ENCODE results near the gene SLC8A1. TPM values are rescaled to one million over a fixed set of nuclear protein-coding genes. Genes with fewer than 3 reads are reported as not detected.

SLC8A1 gene
- total RNA-seq, 2 donors from 2014 or later, result 4.7 to 6.3 TPM

DNA sequence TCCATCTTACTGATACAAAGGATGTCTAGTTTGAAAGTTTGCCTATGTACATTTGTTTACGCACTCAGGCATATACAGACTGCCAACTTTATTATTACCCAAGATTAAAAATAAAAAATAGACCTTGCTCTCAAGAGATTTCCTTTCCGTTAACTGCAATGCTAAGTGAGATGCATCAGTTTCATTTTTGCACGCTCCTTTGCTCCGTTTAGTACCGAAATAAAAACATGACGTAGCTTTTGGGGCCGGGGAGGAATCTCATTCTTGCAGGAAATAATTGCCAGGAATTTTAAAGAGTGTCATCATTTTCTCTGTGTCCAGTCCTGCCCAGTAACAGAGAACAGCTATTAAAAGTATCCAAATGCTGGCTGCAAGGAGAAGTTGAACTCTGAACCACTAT lies 169.5 kb downstream of the SLC8A1 start:
- H3K36me3 ChIP-seq (ENCODE audit: control insufficient read depth, insufficient read depth, low read length), result no peaks in the 10 kb centered on the region
- Mint-ChIP-seq H3K4me1 (peaks cover 32% of the 10 kb centered on the region), H3K9me3 (no peaks in the 10 kb centered on the region), H3K4me3 (no peak overlapping the region), H3K36me3 (ENCODE audit: low read depth) (no peaks in the 10 kb centered on the region), H3K27ac (no peak overlapping the region), H3K27me3 (ENCODE audit: insufficient read depth) (no peaks in the 10 kb centered on the region)
- H3K4me3 ChIP-seq (ENCODE audit: low read length), result no peak overlapping the region
- no peaks in the 10 kb centered on the region for H3K9me3 ChIP-seq (ENCODE audit: control insufficient read depth, low read length)
- peaks cover 12% of the 10 kb centered on the region for H3K4me1 ChIP-seq (ENCODE audit: control insufficient read depth, insufficient read depth, low read length)
- TF ChIP-seq, protein P1, sequence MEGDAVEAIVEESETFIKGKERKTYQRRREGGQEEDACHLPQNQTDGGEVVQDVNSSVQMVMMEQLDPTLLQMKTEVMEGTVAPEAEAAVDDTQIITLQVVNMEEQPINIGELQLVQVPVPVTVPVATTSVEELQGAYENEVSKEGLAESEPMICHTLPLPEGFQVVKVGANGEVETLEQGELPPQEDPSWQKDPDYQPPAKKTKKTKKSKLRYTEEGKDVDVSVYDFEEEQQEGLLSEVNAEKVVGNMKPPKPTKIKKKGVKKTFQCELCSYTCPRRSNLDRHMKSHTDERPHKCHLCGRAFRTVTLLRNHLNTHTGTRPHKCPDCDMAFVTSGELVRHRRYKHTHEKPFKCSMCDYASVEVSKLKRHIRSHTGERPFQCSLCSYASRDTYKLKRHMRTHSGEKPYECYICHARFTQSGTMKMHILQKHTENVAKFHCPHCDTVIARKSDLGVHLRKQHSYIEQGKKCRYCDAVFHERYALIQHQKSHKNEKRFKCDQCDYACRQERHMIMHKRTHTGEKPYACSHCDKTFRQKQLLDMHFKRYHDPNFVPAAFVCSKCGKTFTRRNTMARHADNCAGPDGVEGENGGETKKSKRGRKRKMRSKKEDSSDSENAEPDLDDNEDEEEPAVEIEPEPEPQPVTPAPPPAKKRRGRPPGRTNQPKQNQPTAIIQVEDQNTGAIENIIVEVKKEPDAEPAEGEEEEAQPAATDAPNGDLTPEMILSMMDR (conservative IDR thresholded peaks at IDR 0.05), result no peak
- no peak overlapping the region for H3K27ac ChIP-seq (ENCODE audit: low read depth, low read length)
- WGBS, 2 experiments (ENCODE audit: insufficient coverage in 1 of 2, insufficient read length in 1 of 2), result 94 to 97% methylated on average over 7 of the region's 7 CpGs
- DNase-seq, result no peak
- H3K9ac ChIP-seq (ENCODE audit: extremely low read depth, low read length, poor library complexity, severe bottlenecking), result no peak overlapping the region
- no peaks in the 10 kb centered on the region for H3K27me3 ChIP-seq (ENCODE audit: control insufficient read depth, insufficient read depth, low read length, poor library complexity, severe bottlenecking)

DNA sequence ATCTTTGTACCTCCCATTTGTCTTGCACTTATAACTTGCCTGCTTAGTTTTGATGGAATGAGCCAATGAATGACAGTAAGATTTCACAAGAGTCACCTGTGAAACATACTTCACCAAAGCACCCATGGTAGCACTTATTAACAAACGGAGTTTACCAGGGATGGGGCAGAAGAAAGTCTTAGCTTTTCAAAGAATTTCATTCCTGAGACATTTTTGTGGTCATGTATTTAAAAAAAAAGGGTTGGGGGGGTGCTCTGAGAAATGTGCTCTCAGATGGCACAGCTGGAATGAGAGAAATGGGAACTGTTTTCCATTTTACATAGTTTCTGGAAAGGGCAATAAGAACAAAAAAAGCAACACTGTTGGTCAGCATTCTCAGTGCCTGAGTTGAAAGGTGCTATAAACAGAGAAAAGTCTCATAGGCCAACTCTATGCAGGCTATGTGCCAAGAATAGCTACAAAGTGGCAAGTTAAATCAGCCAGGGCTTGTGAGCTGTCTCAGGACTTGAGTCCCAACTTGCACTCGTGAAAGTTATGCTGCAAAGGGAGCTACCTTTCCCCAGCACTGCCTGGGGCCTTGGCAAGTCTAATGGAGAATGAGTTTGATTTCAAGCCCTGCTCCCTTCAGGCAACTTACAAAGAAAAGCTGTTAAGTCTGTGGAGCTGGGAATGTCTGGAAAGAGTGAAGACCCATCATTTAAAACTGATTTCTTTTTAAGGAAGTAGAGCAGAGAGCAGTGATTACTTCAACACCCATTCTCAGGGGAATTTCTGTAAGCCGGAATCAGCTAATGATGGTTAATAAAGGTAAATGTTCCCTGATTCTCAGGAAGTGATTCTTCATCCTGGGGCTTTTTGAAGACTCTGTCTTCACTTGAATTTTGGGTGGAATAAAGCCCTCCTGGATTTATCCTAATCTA lies 170.6 kb downstream of the SLC8A1 start:
- Histone ChIP-seq H3K27ac (ENCODE audit: low read depth, low read length) (no peak overlapping the region), H3K9me3 (ENCODE audit: control insufficient read depth, low read length) (no peaks in the 10 kb centered on the region), H3K4me3 (ENCODE audit: low read length) (no peak overlapping the region), H3K27me3 (ENCODE audit: control insufficient read depth, insufficient read depth, low read length, poor library complexity, severe bottlenecking) (no peaks in the 10 kb centered on the region), H3K9ac (ENCODE audit: extremely low read depth, low read length, poor library complexity, severe bottlenecking) (no peak overlapping the region), H3K4me1 (ENCODE audit: control insufficient read depth, insufficient read depth, low read length) (peaks cover 14% of the 10 kb centered on the region), H3K36me3 (ENCODE audit: control insufficient read depth, insufficient read depth, low read length) (no peaks in the 10 kb centered on the region)
- no peak for DNase-seq
- TF ChIP-seq, protein P1 (conservative IDR thresholded peaks at IDR 0.05), result no peak
- H3K9me3 Mint-ChIP-seq, result no peaks in the 10 kb centered on the region
- H3K4me3 Mint-ChIP-seq, result no peak overlapping the region
- H3K4me1 Mint-ChIP-seq, result peaks cover 30% of the 10 kb centered on the region
- H3K36me3 Mint-ChIP-seq (ENCODE audit: low read depth), result no peaks in the 10 kb centered on the region
- H3K27ac Mint-ChIP-seq, result no peak overlapping the region
- WGBS, 2 experiments (ENCODE audit: insufficient coverage in 1 of 2, insufficient read length in 1 of 2), result 79 to 93% methylated on average over 2 to 3 of the region's 3 CpGs
- H3K27me3 Mint-ChIP-seq (ENCODE audit: insufficient read depth), result no peaks in the 10 kb centered on the region

DNA sequence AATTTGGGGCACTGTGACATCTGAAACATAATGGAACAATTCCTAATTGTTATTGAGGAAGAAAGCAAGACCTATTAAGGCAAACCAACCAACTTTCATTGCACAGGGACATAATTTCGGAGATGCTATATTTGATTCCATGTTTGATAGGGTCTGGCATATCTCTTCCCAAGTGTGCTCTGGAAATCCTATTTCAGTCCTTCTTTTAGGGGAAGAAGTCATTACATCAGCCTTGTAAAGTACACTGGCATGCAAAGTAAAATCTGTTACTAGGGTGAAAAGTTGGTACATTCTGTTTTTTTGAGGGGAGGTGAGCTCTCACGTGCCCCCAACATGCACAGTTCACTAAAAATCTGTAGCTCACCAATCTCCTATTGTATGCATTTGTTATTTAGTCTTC lies 172.4 kb downstream of the SLC8A1 start:
- H3K27me3 ChIP-seq (ENCODE audit: control insufficient read depth, insufficient read depth, low read length, poor library complexity, severe bottlenecking), result no peaks in the 10 kb centered on the region
- H3K4me1 ChIP-seq (ENCODE audit: control insufficient read depth, insufficient read depth, low read length), result peaks cover 11% of the 10 kb centered on the region
- no peaks in the 10 kb centered on the region for H3K36me3 Mint-ChIP-seq (ENCODE audit: low read depth)
- H3K36me3 ChIP-seq (ENCODE audit: control insufficient read depth, insufficient read depth, low read length), result no peaks in the 10 kb centered on the region
- no peak for DNase-seq
- H3K27ac Mint-ChIP-seq, result no peak overlapping the region
- H3K4me3 ChIP-seq (ENCODE audit: low read length), result no peak overlapping the region
- WGBS, 2 experiments (ENCODE audit: insufficient coverage in 1 of 2, insufficient read length in 1 of 2), result 97 to 100% methylated on average over 1 to 2 of the region's 2 CpGs
- H3K9ac ChIP-seq (ENCODE audit: extremely low read depth, low read length, poor library complexity, severe bottlenecking), result no peak overlapping the region
- H3K9me3 Mint-ChIP-seq, result no peaks in the 10 kb centered on the region
- no peaks in the 10 kb centered on the region for H3K9me3 ChIP-seq (ENCODE audit: control insufficient read depth, low read length)
- no peaks in the 10 kb centered on the region for H3K27me3 Mint-ChIP-seq (ENCODE audit: insufficient read depth)
- no peak overlapping the region for H3K27ac ChIP-seq (ENCODE audit: low read depth, low read length)
- H3K4me3 Mint-ChIP-seq, result no peak overlapping the region
- TF ChIP-seq, protein P1 (conservative IDR thresholded peaks at IDR 0.05), result no peak
- H3K4me1 Mint-ChIP-seq, result peaks cover 27% of the 10 kb centered on the region
